ENCODE results near the gene CCL4L2.
"Not testable (repeated sequence)": the region's sequence is repeated elsewhere in the genome, so short reads cannot be mapped to it uniquely, and the experiment has no call there.

Gene CCL4L2

GRCh38 chr17:36210439-36211211, at the start of gene CCL4L2:
CCL4L2 (plus strand) TSS chr17:36211063.
- DNase-seq (ENCODE audit: low read depth); H3K4me3 ChIP-seq (ENCODE audit: control insufficient read depth, low read depth, low read length): not testable (repeated sequence)

- DNase-seq (ENCODE audit: low read depth); H3K4me3 ChIP-seq (ENCODE audit: control insufficient read depth, low read depth, low read length): not testable (repeated sequence)
Measured at GRCh38 chr17:36168836-36169235, 42.0 kb upstream of the CCL4L2 start.

- not testable (repeated sequence) for H3K4me3 ChIP-seq (ENCODE audit: control insufficient read depth, low read depth, low read length); DNase-seq (ENCODE audit: low read depth)
Measured at GRCh38 chr17:36176536-36176935, 34.3 kb upstream of the CCL4L2 start, which contains the start of gene TBC1D3B. TBC1D3B (minus strand) TSS chr17:36176636; CDS start chr17:36175050, 1,586 bp downstream.

GRCh38 chr17:36181446-36182175, 29.3 kb upstream of the CCL4L2 start:
- not testable (repeated sequence) for DNase-seq (ENCODE audit: low read depth); H3K4me3 ChIP-seq (ENCODE audit: control insufficient read depth, low read depth, low read length)

- peak overlapping the region; percentile 54 for H3K4me3 ChIP-seq (ENCODE audit: control insufficient read depth, low read depth, low read length)
- no peak for DNase-seq (ENCODE audit: low read depth)
- peak; percentile 28 for TF ChIP-seq CTCF (IDR thresholded peaks at IDR 0.05; ENCODE audit: control insufficient read depth, insufficient read depth, low read depth, low read length, missing control alignments)
Measured at GRCh38 chr17:36182176-36183000, 28.5 kb upstream of the CCL4L2 start.

GRCh38 chr17:36183001-36183971, 27.6 kb upstream of the CCL4L2 start:
- H3K4me3 ChIP-seq (ENCODE audit: control insufficient read depth, low read depth, low read length): peak overlapping the region; percentile 54
- TF ChIP-seq CTCF (IDR thresholded peaks at IDR 0.05; ENCODE audit: control insufficient read depth, insufficient read depth, low read depth, low read length, missing control alignments): peak; percentile 16
- DNase-seq (ENCODE audit: low read depth): peak; percentile 49

- TF ChIP-seq CTCF (IDR thresholded peaks at IDR 0.05; ENCODE audit: control insufficient read depth, insufficient read depth, low read depth, low read length, missing control alignments): no peak
- DNase-seq (ENCODE audit: low read depth): no peak
- H3K4me3 ChIP-seq (ENCODE audit: control insufficient read depth, low read depth, low read length): peak overlapping the region; percentile 54
Measured at GRCh38 chr17:36184023-36184765, 26.7 kb upstream of the CCL4L2 start.
